ENCODE data around the gene ARMC9. TPM values are rescaled to one million over a fixed set of nuclear protein-coding genes. Genes with fewer than 3 reads are reported as not detected.

The ARMC9 gene
- total RNA-seq, 1 donor from 2014 or later, result 3.9 TPM

DNA sequence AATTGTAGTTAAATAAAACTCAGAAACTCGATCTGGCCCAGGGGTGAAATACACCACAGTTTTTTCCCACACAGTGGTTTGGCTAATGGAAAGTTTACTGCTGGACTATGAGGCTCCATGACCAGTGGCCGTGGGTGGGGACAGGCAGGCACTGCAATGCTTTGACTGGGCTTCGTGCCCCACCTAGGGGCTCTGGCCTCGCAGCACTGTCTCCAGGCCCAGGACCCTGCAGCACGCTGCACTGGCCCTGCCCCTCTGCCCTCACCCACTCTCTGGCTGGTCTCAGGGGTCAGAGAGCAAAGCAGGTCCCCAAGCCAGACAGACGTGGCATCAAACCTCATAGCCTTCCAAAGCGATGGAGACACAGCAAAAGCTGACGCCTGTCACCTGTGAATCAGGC lies 183.7 kb downstream of the ARMC9 start:
- intact Hi-C loops (cut with DNase I), result no loop called here
- no peak for DNase-seq (ENCODE audit: low spot score)

DNA sequence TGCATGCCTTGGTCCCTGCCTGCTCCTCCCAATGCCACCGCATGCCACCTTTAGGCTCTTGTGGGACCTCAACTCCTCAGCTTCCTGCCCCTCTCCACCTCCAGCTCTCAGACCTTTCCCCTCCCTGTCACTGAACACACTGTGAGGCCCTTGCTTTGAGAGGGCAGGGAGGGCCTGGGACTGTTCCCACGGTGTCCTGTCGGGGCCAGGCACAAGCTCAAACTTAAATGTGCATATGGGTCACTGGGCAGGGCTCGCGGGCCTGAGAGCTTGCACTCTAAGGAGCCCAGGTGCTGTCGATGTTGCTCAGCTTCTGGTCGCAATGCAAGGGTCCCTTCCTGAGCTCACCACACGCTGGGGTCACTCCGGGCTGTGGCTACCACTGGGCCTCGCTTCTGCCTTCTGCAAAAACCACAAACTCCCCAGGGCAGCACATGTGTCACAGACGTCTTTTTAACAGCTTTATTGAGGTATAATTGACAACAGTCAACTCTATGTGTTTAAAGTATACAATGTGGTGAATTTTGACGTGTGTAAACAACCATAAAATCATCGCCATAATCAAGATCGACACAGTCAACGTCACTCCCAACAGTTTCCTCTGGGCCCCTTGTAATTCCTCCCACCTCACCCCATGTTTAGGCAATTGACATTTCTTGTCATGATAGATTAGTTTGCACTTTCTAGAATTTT lies 185.1 kb downstream of the ARMC9 start:
- intact Hi-C loops (cut with DNase I), result no loop called here
- no peak for DNase-seq (ENCODE audit: low spot score)

DNA sequence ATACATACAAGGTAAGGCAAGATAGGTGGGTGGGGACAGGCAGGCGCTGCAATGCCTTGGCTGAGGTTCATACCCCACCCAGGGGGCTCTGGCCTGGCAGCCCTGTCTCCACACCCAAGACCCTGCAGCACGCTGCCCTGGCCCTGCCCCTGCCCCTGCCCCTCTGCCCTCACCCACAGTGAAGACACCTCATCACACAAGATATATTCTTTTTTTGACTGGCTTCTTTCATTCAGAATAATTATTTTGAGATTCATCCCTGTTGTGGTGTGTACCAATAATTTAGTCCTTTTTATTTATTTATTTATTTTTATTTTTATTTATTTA lies 185.6 kb downstream of the ARMC9 start:
- DNase-seq (ENCODE audit: low spot score), result no peak
- intact Hi-C loops (cut with DNase I), result no loop called here

DNA sequence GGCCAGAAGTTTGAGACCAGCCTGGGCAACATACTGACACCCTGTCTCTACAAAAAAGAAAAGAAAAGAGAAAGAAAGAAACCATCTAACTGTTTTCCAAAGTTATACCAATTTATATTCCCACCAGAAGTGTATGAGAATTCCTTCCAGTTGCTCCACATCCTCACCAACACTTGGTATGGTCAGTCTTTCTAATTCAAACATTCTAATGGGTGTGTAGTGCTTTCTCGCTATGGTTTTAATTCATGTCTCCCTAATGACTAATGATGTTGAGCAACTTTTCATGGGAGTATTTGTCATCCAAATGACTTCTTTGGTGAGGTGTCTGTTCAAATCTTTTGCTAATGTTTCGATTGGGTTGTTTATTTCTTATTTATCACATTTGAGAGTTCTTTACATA lies 186.5 kb downstream of the ARMC9 start:
- intact Hi-C loops (cut with DNase I), result no loop called here
- no peak for DNase-seq (ENCODE audit: low spot score)

DNA sequence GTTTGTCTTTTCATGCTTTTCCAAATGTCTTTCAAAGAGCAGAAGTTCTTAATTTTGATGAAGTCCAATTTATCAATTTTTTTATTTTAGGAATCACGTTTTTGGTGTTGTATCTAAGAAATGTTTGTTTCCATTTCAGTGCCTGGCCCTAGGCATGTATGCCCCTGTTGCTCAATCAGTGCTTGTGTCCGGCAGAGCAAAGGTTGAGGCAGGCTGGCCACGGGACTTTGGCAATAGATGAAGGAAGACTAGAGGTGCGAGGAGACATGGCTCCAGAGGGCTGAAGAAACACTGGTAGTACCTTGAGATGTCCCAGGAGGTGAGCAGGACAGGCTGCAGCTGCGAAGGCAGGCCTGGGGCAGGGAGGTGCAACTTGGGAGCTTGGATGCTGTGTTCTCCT lies 187.0 kb downstream of the ARMC9 start:
- intact Hi-C loops (cut with DNase I), result no loop called here
- no peak for DNase-seq (ENCODE audit: low spot score)

DNA sequence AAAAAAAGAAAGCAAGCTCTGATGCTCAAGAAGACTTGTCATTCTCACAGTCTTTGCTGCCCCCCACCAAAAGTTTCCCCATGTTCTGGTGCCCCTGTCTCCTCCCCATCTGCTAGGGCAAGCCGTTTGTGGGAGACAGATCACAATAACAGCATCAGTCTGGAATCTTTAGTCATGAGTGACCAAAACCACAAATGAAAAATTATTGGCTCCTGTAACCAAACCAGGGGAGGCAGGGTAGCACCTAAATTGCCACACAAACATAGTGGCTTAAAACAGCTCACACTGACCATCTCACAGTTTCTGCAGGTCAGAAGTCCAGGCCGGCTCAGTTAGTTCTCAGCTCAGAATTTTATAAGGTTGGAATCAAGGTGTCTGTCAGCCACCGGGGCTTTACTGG lies 188.0 kb downstream of the ARMC9 start:
- no peak for DNase-seq (ENCODE audit: low spot score)
- intact Hi-C loops (cut with DNase I), result no loop called here

DNA sequence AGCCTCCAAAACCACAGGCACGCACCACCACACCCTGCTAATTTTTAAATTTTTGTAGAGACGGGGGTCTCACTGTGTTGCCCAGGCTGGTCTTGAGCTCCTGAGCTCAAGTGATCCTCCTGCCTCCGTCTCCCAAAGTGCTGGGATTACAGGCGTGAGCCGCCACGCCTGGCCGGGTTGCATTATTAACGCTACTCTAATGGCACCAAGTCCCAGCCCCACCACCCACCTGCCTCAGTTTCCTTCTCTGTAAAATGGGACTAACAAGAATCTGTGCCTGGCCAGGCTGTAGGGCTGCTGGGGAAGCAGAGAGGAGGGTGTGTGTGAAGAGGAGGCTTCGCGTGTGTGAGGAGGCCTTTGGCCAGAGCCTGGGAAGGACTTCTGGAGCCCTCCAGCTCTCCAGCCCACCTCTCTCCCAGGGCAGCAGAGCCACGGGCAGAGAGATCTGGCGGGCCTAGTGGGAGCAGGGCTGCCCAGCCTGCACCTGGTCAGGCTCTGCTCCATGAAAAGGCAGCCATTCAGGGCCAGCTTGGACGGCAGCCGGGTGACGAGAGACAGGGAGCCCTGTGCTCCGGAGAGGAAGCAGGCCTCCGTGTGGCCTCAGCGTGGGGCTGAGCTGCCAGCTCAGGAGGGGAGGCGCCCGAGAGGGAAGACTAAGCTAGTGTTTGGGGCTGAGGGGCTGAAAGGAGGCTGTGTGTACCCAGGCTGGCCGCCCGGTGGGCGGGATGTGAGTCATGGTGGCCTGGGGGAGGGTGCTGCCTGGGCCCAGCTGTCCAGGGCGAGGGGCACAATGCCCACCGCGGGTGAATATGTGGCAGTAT lies 189.7 kb downstream of the ARMC9 start:
- intact Hi-C loops (cut with DNase I), result no loop called here
- DNase-seq (ENCODE audit: low spot score), result no peak

DNA sequence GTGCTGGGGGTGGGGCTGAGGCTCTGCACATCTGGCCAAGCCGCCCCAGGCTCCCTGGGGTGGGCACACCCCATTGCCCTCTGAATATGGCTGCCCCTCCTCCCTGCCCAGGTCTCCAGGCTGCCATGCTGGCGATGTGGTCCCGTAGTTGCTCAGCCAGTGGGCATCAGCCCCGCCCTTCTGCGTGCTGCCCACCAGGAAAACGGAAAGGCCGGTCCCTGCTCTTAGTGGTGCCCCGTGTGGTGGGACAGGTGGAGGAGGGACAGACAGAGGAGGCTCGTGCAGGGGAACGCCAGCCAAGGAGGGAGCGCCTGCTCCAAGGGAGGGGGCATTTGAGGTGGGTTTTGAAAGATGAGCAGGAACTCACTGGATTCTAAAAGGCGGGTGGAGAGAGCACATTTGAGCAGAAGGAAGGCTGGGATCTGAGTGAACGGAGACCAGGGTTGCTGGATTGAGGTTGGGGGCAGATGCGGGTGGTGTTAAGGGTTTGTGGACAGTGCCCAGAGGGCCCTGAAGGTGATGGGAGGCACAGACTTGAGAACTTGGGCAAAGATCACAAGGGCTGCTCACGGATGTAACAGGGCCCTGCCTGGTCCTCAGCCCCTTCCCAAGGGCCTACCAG lies 190.4 kb downstream of the ARMC9 start:
- DNase-seq (ENCODE audit: low spot score), result no peak
- intact Hi-C loops (cut with DNase I), result no loop called here

DNA sequence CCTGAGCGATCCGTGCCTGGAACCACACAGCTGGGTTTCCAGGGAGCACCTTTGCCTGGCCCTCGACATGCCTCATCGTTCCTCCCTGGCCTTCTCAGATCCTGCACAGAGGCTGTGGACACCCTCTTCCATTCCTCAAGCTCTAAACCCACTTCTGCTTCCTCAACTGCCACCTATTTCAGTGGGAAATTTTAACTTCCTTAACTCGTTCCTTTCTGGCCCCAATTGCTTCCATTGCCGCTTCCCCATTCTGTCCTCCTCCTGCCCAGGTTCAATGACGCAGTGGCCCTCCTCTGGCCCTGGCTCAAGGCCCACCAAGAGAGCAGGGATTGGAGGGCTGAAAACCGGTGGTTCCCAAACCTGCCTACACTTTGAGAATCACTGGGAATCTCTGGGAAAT lies 192.2 kb downstream of the ARMC9 start:
- DNase-seq (ENCODE audit: low spot score), result no peak
- intact Hi-C loops (cut with DNase I), result no loop called here

DNA sequence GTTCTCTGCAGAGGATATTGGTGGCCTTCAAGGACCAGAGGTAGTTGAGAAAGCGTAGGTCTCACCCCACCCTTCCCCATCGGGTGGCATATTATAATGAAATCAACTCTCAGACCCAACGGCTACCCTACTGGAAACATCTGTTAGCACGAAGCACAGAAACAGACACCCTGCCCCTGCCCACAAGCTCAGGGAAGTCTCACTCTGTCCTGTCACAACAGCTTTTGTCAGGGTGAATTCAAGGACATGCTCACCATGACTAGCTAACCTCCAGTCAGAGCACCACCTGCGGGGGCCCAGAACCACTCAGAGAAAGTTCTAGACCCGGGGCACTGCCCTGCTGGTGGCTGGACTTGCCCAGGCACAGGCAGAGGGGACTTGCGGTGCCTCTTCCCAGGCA lies 193.6 kb downstream of the ARMC9 start:
- DNase-seq (ENCODE audit: low spot score), result no peak
- intact Hi-C loops (cut with DNase I), result no loop called here

DNA sequence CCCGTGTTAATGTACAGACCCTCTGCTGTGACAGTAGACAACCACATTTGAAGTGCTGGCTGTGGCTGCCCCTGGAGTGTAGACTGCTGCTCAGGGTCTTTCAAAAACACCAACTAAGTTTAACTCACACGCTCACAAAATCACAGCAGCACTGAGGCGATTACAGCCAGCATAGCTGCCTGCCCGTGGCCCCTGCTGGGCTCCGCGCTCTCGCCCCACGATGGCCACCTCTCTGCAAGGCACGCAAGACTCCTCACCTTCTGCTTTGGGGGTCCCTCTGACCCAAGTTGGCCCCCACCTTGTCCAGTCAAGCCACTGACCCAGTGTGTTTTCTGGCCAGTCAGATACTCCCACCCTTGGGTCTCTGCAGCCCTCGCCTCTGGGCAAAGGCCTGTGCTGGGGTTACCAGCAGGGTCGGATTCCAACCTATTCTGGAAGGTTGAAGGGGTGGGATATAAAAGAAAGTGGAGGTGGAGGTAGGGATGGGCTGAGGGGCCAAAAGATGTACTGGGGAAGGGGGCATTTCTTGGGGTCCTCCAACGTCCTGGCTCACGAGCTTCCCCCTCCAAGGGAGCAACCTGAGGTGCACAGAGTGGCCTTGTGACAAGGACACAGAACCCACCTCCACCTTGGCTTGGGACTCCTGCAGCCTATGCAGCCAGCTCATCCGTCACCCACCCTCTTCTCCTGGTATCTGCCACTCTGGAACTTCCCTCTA lies 194.2 kb downstream of the ARMC9 start:
- intact Hi-C loops (cut with DNase I), result no loop called here
- DNase-seq (ENCODE audit: low spot score), result no peak

DNA sequence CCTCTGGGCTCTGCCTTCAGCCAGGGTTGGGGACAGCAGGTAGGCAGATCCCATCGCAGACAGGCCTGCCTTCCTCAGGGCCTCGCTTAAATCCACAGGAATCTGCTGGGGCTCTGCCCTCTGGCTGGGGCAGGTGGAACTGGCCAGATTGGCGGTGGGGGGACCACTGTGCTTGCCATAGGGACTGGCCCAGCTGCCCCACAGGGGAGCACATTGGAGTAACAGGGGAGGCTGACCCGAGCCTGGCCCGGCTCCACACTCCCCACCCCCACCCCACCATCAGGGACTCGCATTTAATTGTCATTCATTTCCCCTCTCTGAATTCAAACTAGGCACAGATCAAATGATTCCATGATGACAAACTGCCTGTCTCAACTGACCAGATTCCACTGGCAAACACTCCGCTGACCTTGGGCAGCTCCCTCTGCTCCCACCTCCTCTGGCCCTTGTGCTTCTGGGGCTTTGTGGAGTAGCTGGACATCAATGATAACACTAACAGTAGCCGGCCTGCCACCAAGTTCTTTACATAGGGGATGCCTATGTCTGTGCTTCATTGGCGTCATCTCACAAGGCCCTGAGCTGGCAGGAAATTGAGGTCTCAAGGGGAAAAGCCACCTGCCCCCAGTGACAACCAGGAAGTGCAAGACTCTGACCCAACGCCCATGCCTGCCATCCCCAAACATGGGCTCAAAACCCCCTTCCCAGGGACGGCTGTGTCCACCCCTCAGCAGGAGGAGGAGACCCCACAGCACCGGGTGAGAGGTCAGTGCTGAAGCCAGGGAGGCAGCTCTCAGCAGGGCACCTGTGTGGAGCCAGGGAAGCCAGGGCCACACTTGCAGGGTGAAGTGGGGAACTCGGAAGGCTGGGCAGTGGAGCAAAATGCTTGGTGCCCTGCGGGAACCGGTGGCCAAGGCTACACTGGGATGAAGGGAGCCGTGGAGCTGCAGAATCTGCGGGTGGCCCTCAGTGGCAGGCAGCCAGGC lies 195.0 kb downstream of the ARMC9 start:
- intact Hi-C loops (cut with DNase I), result no loop called here
- no peak for DNase-seq (ENCODE audit: low spot score)

DNA sequence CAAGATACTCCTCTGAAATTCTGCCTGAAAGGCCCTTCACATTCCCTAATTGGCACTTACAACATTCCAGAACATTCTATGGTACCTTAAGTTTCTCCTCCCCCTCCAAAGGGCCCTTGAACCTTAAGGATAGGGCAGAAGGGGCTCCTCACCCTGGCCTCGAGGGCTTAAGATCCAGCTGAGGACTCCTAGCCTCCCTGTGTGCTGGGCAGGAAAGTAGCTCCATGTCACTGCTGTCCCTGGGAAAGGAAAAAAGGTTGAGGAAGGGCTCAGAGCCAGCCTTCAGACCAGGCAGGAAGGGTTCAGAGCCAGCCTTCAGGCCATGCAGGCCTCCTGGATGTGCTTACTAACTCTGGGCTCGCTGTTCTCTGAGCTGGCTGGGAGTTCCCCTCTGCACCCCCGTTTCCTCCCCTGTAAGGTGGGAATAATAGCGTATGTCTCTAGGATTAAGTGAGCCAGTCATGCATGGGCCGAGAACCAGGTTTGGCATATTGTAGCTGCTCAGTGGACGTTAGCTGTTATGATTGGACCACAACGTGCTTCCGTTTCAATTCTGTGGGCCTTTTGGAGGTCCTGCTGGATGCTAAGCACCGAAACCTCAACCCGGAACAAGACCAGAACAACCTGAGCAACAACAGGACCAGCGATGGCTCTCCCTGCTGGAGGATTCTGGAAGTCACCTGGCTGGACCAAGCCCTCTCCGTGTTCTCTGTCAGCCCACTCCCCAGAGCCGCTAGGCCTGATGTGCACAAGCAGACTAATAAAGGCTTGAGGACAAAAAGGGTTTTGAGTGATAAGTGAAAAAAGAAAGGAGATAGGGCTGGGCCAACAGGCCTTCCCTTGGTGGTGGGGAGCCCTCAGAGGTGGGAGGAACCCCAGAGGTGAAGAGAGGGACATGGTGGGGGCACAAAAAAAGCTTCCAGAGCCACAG lies 196.0 kb downstream of the ARMC9 start:
- DNase-seq (ENCODE audit: low spot score), result no peak
- intact Hi-C loops (cut with DNase I), result no loop called here

DNA sequence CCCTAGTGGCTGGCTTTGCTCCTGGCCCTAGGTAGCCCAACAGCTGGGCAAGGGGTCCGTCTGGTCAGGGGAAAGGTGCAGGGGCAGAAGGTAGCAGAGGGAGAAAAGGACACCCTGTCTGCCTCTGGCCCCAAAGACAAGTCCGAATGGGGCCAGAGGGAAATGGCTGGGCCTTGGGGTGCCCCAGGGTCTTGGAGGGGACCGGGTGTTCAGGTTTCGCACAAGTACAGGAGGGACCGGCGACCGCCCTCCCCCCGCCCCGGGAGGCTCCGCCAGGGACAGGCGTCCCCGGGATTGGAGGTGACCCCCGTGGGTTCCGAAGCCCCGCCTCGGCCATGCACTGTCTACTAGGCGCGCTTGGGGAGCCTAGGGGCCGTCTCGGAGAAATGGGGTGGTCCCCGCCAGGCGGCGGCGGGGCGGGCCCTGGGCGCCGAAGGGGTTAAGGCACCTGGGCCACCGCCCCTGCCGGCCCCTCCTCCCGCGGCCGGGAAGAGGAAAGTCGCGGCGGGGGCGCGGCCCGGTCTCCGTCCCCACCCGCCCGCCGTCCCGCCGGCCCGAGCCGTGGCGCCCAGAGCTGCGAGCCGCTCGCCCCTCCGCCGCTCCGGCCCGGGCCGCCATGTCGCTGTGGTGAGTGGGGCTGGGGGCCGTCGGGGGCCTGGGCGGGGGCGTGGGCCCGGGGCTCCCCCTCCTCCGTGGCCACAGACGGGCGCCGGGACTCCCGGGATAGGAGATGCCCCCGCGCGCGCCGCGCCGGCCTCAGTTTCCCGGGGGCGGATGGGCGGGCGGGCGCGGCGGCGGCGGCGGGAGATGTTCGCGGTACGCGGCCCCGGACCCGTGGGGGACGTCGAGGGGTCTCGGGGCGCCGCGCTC lies 197.0 kb downstream of the ARMC9 start, which contains the start of gene B3GNT7:
B3GNT7 (plus strand) TSS at position 523 of the 870 bp plus-strand sequence; CDS start at position 617, 94 bp downstream.
- intact Hi-C loops (cut with DNase I), result no loop called here

DNA sequence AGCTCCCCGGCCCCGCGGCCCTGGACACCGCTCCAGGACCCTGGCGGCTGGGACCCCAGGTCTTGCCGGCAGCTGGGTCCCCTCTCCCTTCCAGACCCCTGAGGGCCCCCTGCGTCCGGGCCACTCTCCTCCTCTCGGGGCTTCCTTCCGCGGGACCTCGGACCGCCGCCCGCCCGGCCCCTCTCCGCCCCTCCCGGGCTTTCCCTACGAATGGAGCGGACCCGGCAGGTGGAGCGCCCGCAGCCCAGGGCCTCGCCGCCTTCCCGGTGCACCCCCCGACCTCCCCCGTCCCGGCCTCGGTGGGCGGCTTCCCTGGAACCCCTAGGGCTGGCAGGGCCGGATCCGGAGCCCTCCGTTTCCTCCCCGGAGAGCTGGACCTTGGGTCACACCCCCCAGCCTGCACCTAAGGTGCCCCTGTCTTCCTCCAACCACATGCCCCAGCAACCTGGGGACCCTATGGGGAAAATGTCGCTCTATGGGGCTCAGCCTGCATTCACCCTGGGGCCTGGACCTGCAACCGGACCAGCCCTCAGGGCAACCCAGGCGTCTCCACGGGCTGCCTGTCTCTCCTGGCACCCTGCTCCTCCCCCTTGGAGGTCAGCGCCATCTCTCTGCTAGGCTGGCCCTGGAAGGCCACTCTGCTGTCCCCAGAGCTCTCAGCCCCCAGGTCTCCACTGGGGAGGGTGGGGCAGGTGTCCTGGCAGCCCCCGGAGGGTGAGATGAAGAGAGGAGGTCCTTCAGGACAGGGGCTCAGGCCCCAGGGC lies 197.8 kb downstream of the ARMC9 start:
- no peak for DNase-seq (ENCODE audit: low spot score)
- intact Hi-C loops (cut with DNase I), result no loop called here

More for the DNA sequence above, 197.0 kb downstream of the ARMC9 start, which contains the start of gene B3GNT7:
- no peak for DNase-seq (ENCODE audit: low spot score)

Data from cardiac septum (tissue), 1 donor.